Smooth muscle cell of the brain vasculature (primary cell): Measurements from ENCODE around the gene ASB11.

Source experiments
- DNase-seq: peaks from one replicate; pipeline ENCODE4 v3.0.0-alpha.2; 2012; ENCODE audit warnings: low read depth, low spot score

The ASB11 gene

DNA sequence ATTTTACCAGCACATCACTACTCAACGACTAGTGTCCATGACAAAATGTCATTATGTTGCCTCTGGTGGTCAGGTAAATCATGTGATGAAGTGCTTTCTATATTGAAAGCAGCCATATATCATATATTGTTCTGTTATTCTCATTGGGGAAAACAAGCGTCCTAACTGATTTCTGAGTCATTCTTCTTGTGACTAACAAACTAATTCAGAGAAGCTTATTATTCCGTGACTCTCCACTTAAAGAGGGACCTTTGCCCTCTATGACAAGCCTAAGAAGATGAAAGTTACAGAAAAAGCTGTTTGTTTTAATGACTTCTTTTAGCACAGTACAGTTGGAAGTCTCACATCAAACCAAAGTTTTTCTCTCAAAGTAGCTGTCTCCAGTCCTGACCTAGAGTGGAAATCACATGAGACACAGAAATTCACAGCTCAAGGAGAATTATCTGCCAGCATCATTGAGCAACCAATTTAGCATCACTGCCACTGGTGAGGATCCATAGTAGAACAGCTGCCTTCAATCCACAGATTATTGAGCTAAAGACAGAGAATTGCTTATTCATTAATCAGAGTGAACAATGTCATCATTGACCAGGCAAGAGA, 81.9 kb downstream of the ASB11 start:
- DNase-seq: no peak
